Esophagus squamous epithelium (tissue), 5 donors: ENCODE measurements around the gene CYP20A1. TPM values are rescaled to one million over a fixed set of nuclear protein-coding genes. Genes with fewer than 3 reads are reported as not detected.
"Not testable (repeated sequence)": the region's sequence is repeated elsewhere in the genome, so short reads cannot be mapped to it uniquely, and the experiment has no call there.

Experiments
- DNase-seq: peaks from one replicate; lab custom pipeline; 2025; lab: John Stamatoyannopoulos, UW
- H3K27ac ChIP-seq, 4 donors: fragments of 200-600 bp; sonication (generic); one replicate each; pipeline ENCODE4 v1.5.1; 2016 to 2019; ENCODE audit warnings: mild to moderate bottlenecking in 1 of 4
- H3K27me3 ChIP-seq, 4 donors: fragments of 200-600 bp; sonication (generic); 1 replicate in 3 of 4; 2 replicates in 1 of 4; pipeline versions ENCODE4 v1.5.1 to v1.6.0; 2017 to 2021; ENCODE audit warnings: antibody characterized with exemption in 1 of 4
- H3K36me3 ChIP-seq, 3 donors: fragments of 200-600 bp; sonication (generic); one replicate each; pipeline ENCODE4 v1.5.1; 2016 to 2019
- H3K4me1 ChIP-seq, 3 donors: fragments of 200-600 bp; sonication (generic); one replicate each; pipeline ENCODE4 v1.5.1; 2017 to 2019
- H3K4me3 ChIP-seq, 4 donors: fragments of 200-600 bp; sonication (generic); 1 replicate in 3 of 4; 2 replicates in 1 of 4; pipeline ENCODE4 v1.5.1; 2016 to 2019; ENCODE audit warnings: mild to moderate bottlenecking in 2 of 4, moderate library complexity in 1 of 4
- H3K9me3 ChIP-seq, 3 donors: fragments of 200-600 bp; sonication (generic); one replicate each; pipeline ENCODE4 v1.5.1; 2016 to 2019
- CTCF ChIP-seq, 6 experiments: fragments of 450-650 bp in 4 of 6; fragments of 200-600 bp in 2 of 6; sonication (generic) in 2 of 6; IDR thresholded peaks; one replicate each; pipeline ENCODE4 v1.5.1; 2016 to 2019; ENCODE audit warnings: antibody characterized with exemption in 6 of 6, mild to moderate bottlenecking in 4 of 6, moderate library complexity in 4 of 6
- POLR2A ChIP-seq, 4 donors: fragments of 450-650 bp; IDR thresholded peaks; one replicate each; pipeline ENCODE4 v1.6.1; 2017; ENCODE audit warnings: antibody characterized with exemption in 4 of 4, mild to moderate bottlenecking in 4 of 4, moderate library complexity in 3 of 4
- WGBS, 2 donors: methylation state at CpG; one replicate each; pipeline ENCODE4 v1.1.5; 2018; 5-methylcytosine and 5-hydroxymethylcytosine counted together
- intact Hi-C: fragments of 100-400 bp; cut with DNase I; formaldehyde crosslinking; loops from one replicate; pipeline ENCODE4 v1.15.0; 2022
- total RNA-seq, 4 donors: library from RNA; depleted of rRNA; stranded (reverse); fragments of >200 nt; gene quantifications; one replicate each; pipeline ENCODE4 v1.1.0, GENCODE V29; 2016
- donor health status: DM: yes; HTN: yes; CAD: no.

The CYP20A1 gene
- total RNA-seq, 4 donors from 2014 or later, result 9.3 to 26.7 (median 15.0) TPM

GRCh38 chr2:203238292-203238703 is 520 bp upstream of the CYP20A1 start:
- Histone ChIP-seq H3K27ac (peak overlapping the region; percentile 91 to 99 (median 96)), H3K4me1 (peaks cover 0 to 28% (median 16%) of the 10 kb centered on the region in 3 donors), H3K9me3 (no peaks in the 10 kb centered on the region), H3K36me3 (peaks cover 0 to 17% (median 0%) of the 10 kb centered on the region in 3 donors), H3K27me3 (no peaks in the 10 kb centered on the region), H3K4me3 (peak overlapping the region; percentile 45 to 84 (median 83))
- intact Hi-C loops, result no loop called here
- 59% methylated on average over 9 to 11 of the region's 22 CpGs for WGBS, 2 donors
- no peak for TF ChIP-seq CTCF (IDR thresholded peaks at IDR 0.05)
- TF ChIP-seq POLR2A (IDR thresholded peaks at IDR 0.05), result no peak
- no peak for DNase-seq

- H3K9me3 ChIP-seq, result no peaks in the 10 kb centered on the region
- H3K4me3 ChIP-seq, result peak overlapping the region in 1 of 4 donors; percentile 84
- H3K36me3 ChIP-seq, result peaks cover 0 to 39% (median 0%) of the 10 kb centered on the region in 3 donors
- DNase-seq, result no peak
- TF ChIP-seq CTCF (IDR thresholded peaks at IDR 0.05), result no peak
- no peak for TF ChIP-seq POLR2A (IDR thresholded peaks at IDR 0.05)
- WGBS, 2 donors, result 77 to 83% methylated on average over 5 of the region's 5 CpGs
- no peak overlapping the region for H3K27ac ChIP-seq
- peaks cover 0 to 28% (median 16%) of the 10 kb centered on the region in 3 donors for H3K4me1 ChIP-seq
- no peaks in the 10 kb centered on the region for H3K27me3 ChIP-seq
- intact Hi-C loops, result no loop called here
These were observed 1.7 kb downstream of the CYP20A1 start for GRCh38 chr2:203240491-203240890.

GRCh38 chr2:203242518-203242917 is 3.7 kb downstream of the CYP20A1 start:
- 86 to 92% methylated on average over 6 of the region's 6 CpGs for WGBS, 2 donors

GRCh38 chr2:203246646-203247045 is 7.8 kb downstream of the CYP20A1 start:
- Histone ChIP-seq H3K4me1 (peaks cover 0 to 3% (median 0%) of the 10 kb centered on the region in 3 donors), H3K4me3 (no peak overlapping the region), H3K9me3 (no peaks in the 10 kb centered on the region), H3K27ac (no peak overlapping the region), H3K27me3 (no peaks in the 10 kb centered on the region), H3K36me3 (peaks cover 0 to 98% (median 4%) of the 10 kb centered on the region in 3 donors)
- TF ChIP-seq POLR2A (IDR thresholded peaks at IDR 0.05) (no peak), CTCF (IDR thresholded peaks at IDR 0.05) (no peak)
- no peak for DNase-seq
- WGBS, 2 donors, result 90 to 93% methylated on average over 2 to 3 of the region's 3 CpGs
- intact Hi-C loops, result no loop called here

More at GRCh38 chr2:203242518-203242917, 3.7 kb downstream of the CYP20A1 start:
- intact Hi-C loops, result no loop called here
- TF ChIP-seq POLR2A (IDR thresholded peaks at IDR 0.05), result no peak
- TF ChIP-seq CTCF (IDR thresholded peaks at IDR 0.05), result no peak
- H3K4me1 ChIP-seq, result peaks cover 0 to 28% (median 16%) of the 10 kb centered on the region in 3 donors
- H3K27me3 ChIP-seq, result no peaks in the 10 kb centered on the region
- no peak overlapping the region for H3K4me3 ChIP-seq
- no peak overlapping the region for H3K27ac ChIP-seq
- DNase-seq, result no peak
- peaks cover 0 to 60% (median 4%) of the 10 kb centered on the region in 3 donors for H3K36me3 ChIP-seq
- no peaks in the 10 kb centered on the region for H3K9me3 ChIP-seq

- H3K36me3 ChIP-seq, result peaks cover 10 to 99% (median 21%) of the 10 kb centered on the region in 3 donors
These were observed 14.0 kb downstream of the CYP20A1 start for GRCh38 chr2:203252818-203253217.

GRCh38 chr2:203253422-203254095 is 14.7 kb downstream of the CYP20A1 start:
- H3K27me3 ChIP-seq, H3K27ac ChIP-seq, intact Hi-C loops, DNase-seq, H3K4me1 ChIP-seq, H3K4me3 ChIP-seq, H3K9me3 ChIP-seq: not testable (repeated sequence)
- H3K36me3 ChIP-seq, result peaks cover 10 to 99% (median 21%) of the 10 kb centered on the region in 3 donors
- 85 to 88% methylated on average over 9 of the region's 10 CpGs for WGBS, 2 donors

More at GRCh38 chr2:203252818-203253217, 14.0 kb downstream of the CYP20A1 start:
- Histone ChIP-seq H3K27ac (no peak overlapping the region), H3K4me3 (no peak overlapping the region), H3K27me3 (no peaks in the 10 kb centered on the region), H3K9me3 (no peaks in the 10 kb centered on the region), H3K4me1 (no peaks in the 10 kb centered on the region)
- intact Hi-C loops, result no loop called here
- DNase-seq, result no peak
- WGBS, 2 donors, result 93 to 96% methylated on average over 13 of the region's 13 CpGs
- TF ChIP-seq CTCF (IDR thresholded peaks at IDR 0.05), result no peak
- no peak for TF ChIP-seq POLR2A (IDR thresholded peaks at IDR 0.05)
